HPDE6-E6E7 (cell line): ENCODE results near the gene PGBD1.
"Not testable (repeated sequence)": the region's sequence is repeated elsewhere in the genome, so short reads cannot be mapped to it uniquely, and the experiment has no call there.

Source experiments
- DNase-seq: peaks from one replicate; pipeline ENCODE4 v3.0.0; 2011; ENCODE audit warnings: missing footprints; ENCODE audit errors: extremely low spot score

The PGBD1 gene

GRCh38 chr6:28269492-28269891 lies 11.9 kb upstream of the PGBD1 start:
- peak; percentile 32 for DNase-seq

- DNase-seq, result no peak
Observed at GRCh38 chr6:28274888-28275287, 6.5 kb upstream of the PGBD1 start.

- no peak for DNase-seq
Observed at GRCh38 chr6:28277746-28278145, 3.6 kb upstream of the PGBD1 start.

GRCh38 chr6:28280595-28281287 lies 631 bp upstream of the PGBD1 start:
- DNase-seq, result no peak

GRCh38 chr6:28282926-28283325 lies 1.6 kb downstream of the PGBD1 start:
- DNase-seq, result no peak

GRCh38 chr6:28291573-28291972 lies 10.2 kb downstream of the PGBD1 start:
- DNase-seq, result no peak

GRCh38 chr6:28295326-28295725 lies 14.0 kb downstream of the PGBD1 start:
- DNase-seq, result no peak

GRCh38 chr6:28296520-28297060 lies 15.2 kb downstream of the PGBD1 start:
- no peak for DNase-seq

GRCh38 chr6:28303570-28303969 lies 22.2 kb downstream of the PGBD1 start:
- DNase-seq, result no peak

GRCh38 chr6:28306363-28306762 lies 25.0 kb downstream of the PGBD1 start:
- DNase-seq, result not testable (repeated sequence)

- DNase-seq, result no peak
Observed at GRCh38 chr6:28311139-28311823, 29.9 kb downstream of the PGBD1 start.

GRCh38 chr6:28312939-28313338 lies 31.6 kb downstream of the PGBD1 start:
- no peak for DNase-seq

- no peak for DNase-seq
Observed at GRCh38 chr6:28315628-28316027, 34.3 kb downstream of the PGBD1 start.

- DNase-seq, result not testable (repeated sequence)
Observed at GRCh38 chr6:28317866-28318265, 36.5 kb downstream of the PGBD1 start.

GRCh38 chr6:28322661-28323060 lies 41.3 kb downstream of the PGBD1 start:
- no peak for DNase-seq

GRCh38 chr6:28323813-28324424 lies 42.5 kb downstream of the PGBD1 start:
- no peak for DNase-seq

GRCh38 chr6:28326371-28326948 lies 45.1 kb downstream of the PGBD1 start:
- no peak for DNase-seq

GRCh38 chr6:28330041-28330440 lies 48.7 kb downstream of the PGBD1 start:
- DNase-seq, result no peak

GRCh38 chr6:28333047-28333446 lies 51.7 kb downstream of the PGBD1 start:
- DNase-seq, result no peak

- no peak for DNase-seq
Observed at GRCh38 chr6:28333599-28334018, 52.2 kb downstream of the PGBD1 start.

- DNase-seq, result no peak
Observed at GRCh38 chr6:28334286-28335039, 53.1 kb downstream of the PGBD1 start.
